HepG2 (cell line): ENCODE data around the gene APOA1. TPM values are rescaled to one million over a fixed set of nuclear protein-coding genes. Genes with fewer than 3 reads are reported as not detected.

Experiments
- ARHGAP35 ChIP-seq: sonication (generic); formaldehyde crosslinking; IDR thresholded peaks from 2 replicates; pipeline ENCODE4 v1.9.0; 2022; ENCODE audit warnings: mild to moderate bottlenecking, inconsistent platforms, moderate library complexity, missing genetic modification reagents, borderline replicate concordance
- ARNT2 ChIP-seq: sonication (generic); formaldehyde crosslinking; IDR thresholded peaks from 2 replicates; pipeline ENCODE4 v1.8.0; 2022; ENCODE audit warnings: mild to moderate bottlenecking, low read depth, missing genetic modification reagents, moderate library complexity
- HIC2 ChIP-seq: sonication (generic); formaldehyde crosslinking; IDR thresholded peaks from 2 replicates; pipeline ENCODE4 v1.9.0; 2022; ENCODE audit warnings: low read depth, missing genetic modification reagents
- MAF1 ChIP-seq: sonication (generic); formaldehyde crosslinking; IDR thresholded peaks from 2 replicates; pipeline ENCODE4 v1.5.0; 2020; ENCODE audit warnings: missing genetic modification reagents, borderline replicate concordance
- MXD1 ChIP-seq: sonication (generic); formaldehyde crosslinking; IDR thresholded peaks from 2 replicates; pipeline ENCODE4 v1.4.0; 2020; ENCODE audit warnings: mild to moderate bottlenecking, missing genetic modification reagents
- NR2C2 ChIP-seq: sonication (generic); formaldehyde crosslinking; IDR thresholded peaks from 2 replicates; pipeline ENCODE4 v1.4.0; 2020; ENCODE audit warnings: missing genetic modification reagents, mild to moderate bottlenecking, moderate library complexity, borderline replicate concordance
- PATZ1 ChIP-seq: sonication (generic); formaldehyde crosslinking; IDR thresholded peaks from 2 replicates; pipeline ENCODE4 v1.4.0; 2020; ENCODE audit warnings: missing genetic modification reagents
- RNF219 ChIP-seq: sonication (generic); formaldehyde crosslinking; IDR thresholded peaks from 2 replicates; pipeline ENCODE4 v1.5.0; 2020; ENCODE audit warnings: mild to moderate bottlenecking, missing genetic modification reagents
- ZBTB39 ChIP-seq: sonication (generic); formaldehyde crosslinking; IDR thresholded peaks from 2 replicates; pipeline ENCODE4 v1.5.0; 2020; ENCODE audit warnings: missing genetic modification reagents
- ZNF280D ChIP-seq: sonication (generic); formaldehyde crosslinking; IDR thresholded peaks from 2 replicates; pipeline ENCODE4 v1.5.1; 2020; ENCODE audit warnings: mild to moderate bottlenecking, missing genetic modification reagents
- ZNF430 ChIP-seq: sonication (generic); formaldehyde crosslinking; IDR thresholded peaks from 2 replicates; pipeline ENCODE4 v1.9.0; 2021; ENCODE audit warnings: mild to moderate bottlenecking, missing genetic modification reagents
- ZNF546 ChIP-seq: sonication (generic); formaldehyde crosslinking; conservative IDR thresholded peaks from 2 replicates; pipeline ENCODE4 v1.8.1; 2023; ENCODE audit warnings: mild to moderate bottlenecking, missing genetic modification reagents
- ZNF550 ChIP-seq: sonication (generic); formaldehyde crosslinking; IDR thresholded peaks from 2 replicates; pipeline ENCODE4 v1.4.0; 2020; ENCODE audit warnings: mild to moderate bottlenecking, missing genetic modification reagents, borderline replicate concordance
- ZNF598 ChIP-seq: sonication (generic); formaldehyde crosslinking; IDR thresholded peaks from 2 replicates; pipeline ENCODE4 v1.5.1; 2020; ENCODE audit warnings: mild to moderate bottlenecking, missing genetic modification reagents, borderline replicate concordance
- ZNF775 ChIP-seq: sonication (generic); formaldehyde crosslinking; IDR thresholded peaks from 2 replicates; pipeline ENCODE4 v1.4.0; 2020; ENCODE audit warnings: missing genetic modification reagents, mild to moderate bottlenecking, moderate library complexity, borderline replicate concordance
- polyA plus RNA-seq, 8 experiments: library from polyadenylated mRNA; depleted of rRNA in 3 of 8; stranded (reverse) in 7 of 8; unstranded in 1 of 8; fragments of >200 nt; fragmentation: Illumina TruSeq in 4 of 8; extraction: Trizol in 4 of 8; gene quantifications; 2 replicates each; pipeline versions ENCODE4 v1.2.1 to v1.2.3, GENCODE V29; 2011 to 2016; ENCODE audit warnings: low read depth in 4 of 8, missing spikeins in 1 of 8, mixed read lengths in 1 of 8; ENCODE audit not compliant: insufficient read depth in 1 of 8
- total RNA-seq, 5 experiments: library from RNA; depleted of rRNA; stranded (reverse); fragments of >200 nt; fragmentation: Illumina TruSeq; extraction: Trizol; gene quantifications; 2 replicates each; pipeline ENCODE4 v1.2.3, GENCODE V29; 2016; ENCODE audit warnings: low read depth in 1 of 5

The APOA1 gene
- total and polyA plus RNA-seq, 2 of the 13 experiments (the other 11 are each of a cell fraction or from before 2014, with no cell fraction given): 1,973 to 5,485 TPM

GRCh38 chr11:116833816-116834534 is 3.4 kb downstream of the APOA1 start (continued):
- TF ChIP-seq ZNF280D (CRISPR knock-in tag) (peak; percentile 77; the same call in 1 of the 2 replicates), ZNF550 (CRISPR knock-in tag) (no peak), ZNF430 (CRISPR knock-in tag) (0 out of 2 replicates have a peak, but pooled peaks have one; percentile 88), ZNF598 (CRISPR knock-in tag) (no peak; the same call in 1 of the 2 replicates), HIC2 (CRISPR knock-in tag) (no peak; the same call in 1 of the 2 replicates), MAF1 (CRISPR knock-in tag) (no peak), NR2C2 (CRISPR knock-in tag) (peak; percentile 76), PATZ1 (peak; percentile 41; the same call in 1 of the 2 replicates), RNF219 (CRISPR knock-in tag) (no peak), ZNF775 (CRISPR knock-in tag) (no peak), ZNF546 (CRISPR knock-in tag) (no peak), ZBTB39 (CRISPR knock-in tag) (no peak), ARHGAP35 (CRISPR knock-in tag) (no peak), ARNT2 (peak; percentile 50; the same call in 1 of the 2 replicates), MXD1 (CRISPR knock-in tag) (no peak; the same call in 1 of the 2 replicates)
